Activated T-cell treated with anti-CD3 and anti-CD28 coated beads, Interleukin-2, amount 50 U/mL, for 4 hours (primary cell): ENCODE results near the gene IL7R. TPM values are rescaled to one million over a fixed set of nuclear protein-coding genes. Genes with fewer than 3 reads are reported as not detected.

ENCODE experiments used
- ATAC-seq, 2 donors: fragments of 200-7000 bp; cut with Tn5 transposase; one replicate each; pipeline ENCODE4 v1.10.0; 2021
- DNase-seq: peaks from one replicate; pipeline ENCODE4 v3.0.0-alpha.2; 2020
- H3K27me3 Mint-ChIP-seq: one replicate; pipeline ENCODE4 v1.8.0; 2021; ENCODE audit warnings: low read depth, mixed read lengths
- H3K36me3 Mint-ChIP-seq: one replicate; pipeline ENCODE4 v1.8.0; 2022; ENCODE audit warnings: mixed read lengths; ENCODE audit not compliant: insufficient read depth
- H3K4me1 Mint-ChIP-seq: one replicate; pipeline ENCODE4 v1.8.0; 2021; ENCODE audit warnings: low read depth, mixed read lengths
- H3K4me3 Mint-ChIP-seq: one replicate; pipeline ENCODE4 v1.8.0; 2021; ENCODE audit warnings: mild to moderate bottlenecking, moderate library complexity, mixed read lengths
- H3K9me3 Mint-ChIP-seq: one replicate; pipeline ENCODE4 v1.8.0; 2021; ENCODE audit warnings: mixed read lengths
- total RNA-seq, 3 donors: library from RNA; stranded (reverse); gene quantifications; one replicate each; pipeline ENCODE4 v1.2.1, GENCODE V29; 2021

Gene IL7R
- total RNA-seq, 3 donors from 2014 or later: 53.5 to 65.8 (median 54.7) TPM

GRCh38 chr5:35870605-35871004 is 13.9 kb downstream of the IL7R start:
- no peak overlapping the region for H3K4me3 Mint-ChIP-seq
- peaks cover 84% of the 10 kb centered on the region for H3K36me3 Mint-ChIP-seq

GRCh38 chr5:35876454-35876853 is 19.8 kb downstream of the IL7R start:
- Mint-ChIP-seq H3K4me3 (no peak overlapping the region), H3K9me3 (peaks cover 24% of the 10 kb centered on the region), H3K4me1 (peaks cover 82% of the 10 kb centered on the region), H3K36me3 (peaks cover 78% of the 10 kb centered on the region), H3K27me3 (no peaks in the 10 kb centered on the region)
- no peak for ATAC-seq
- DNase-seq: no peak

More at GRCh38 chr5:35870605-35871004, 13.9 kb downstream of the IL7R start:
- no peak for DNase-seq
- peaks cover 86% of the 10 kb centered on the region for H3K4me1 Mint-ChIP-seq
- no peaks in the 10 kb centered on the region for H3K27me3 Mint-ChIP-seq
- no peak for ATAC-seq
- H3K9me3 Mint-ChIP-seq: peaks cover 4% of the 10 kb centered on the region

GRCh38 chr5:35876922-35877321 is 20.2 kb downstream of the IL7R start:
- Mint-ChIP-seq H3K36me3 (peaks cover 74% of the 10 kb centered on the region), H3K27me3 (no peaks in the 10 kb centered on the region), H3K9me3 (peaks cover 24% of the 10 kb centered on the region), H3K4me3 (no peak overlapping the region), H3K4me1 (peaks cover 80% of the 10 kb centered on the region)
- ATAC-seq: peak; percentile 66 to 73
- DNase-seq: no peak

GRCh38 chr5:35877655-35878054 is 21.0 kb downstream of the IL7R start:
- H3K27me3 Mint-ChIP-seq: no peaks in the 10 kb centered on the region
- no peak overlapping the region for H3K4me3 Mint-ChIP-seq
- ATAC-seq: peak; percentile 28 to 32
- H3K9me3 Mint-ChIP-seq: peaks cover 24% of the 10 kb centered on the region
- H3K36me3 Mint-ChIP-seq: peaks cover 71% of the 10 kb centered on the region
- no peak for DNase-seq
- peaks cover 77% of the 10 kb centered on the region for H3K4me1 Mint-ChIP-seq

- H3K4me1 Mint-ChIP-seq: peaks cover 79% of the 10 kb centered on the region
- H3K4me3 Mint-ChIP-seq: no peak overlapping the region
- peaks cover 68% of the 10 kb centered on the region for H3K36me3 Mint-ChIP-seq
- H3K9me3 Mint-ChIP-seq: peaks cover 24% of the 10 kb centered on the region
- H3K27me3 Mint-ChIP-seq: no peaks in the 10 kb centered on the region
- no peak for ATAC-seq
- no peak for DNase-seq
Measured at GRCh38 chr5:35878079-35878478, 21.4 kb downstream of the IL7R start.

- Mint-ChIP-seq H3K4me1 (peaks cover 79% of the 10 kb centered on the region), H3K4me3 (no peak overlapping the region), H3K9me3 (peaks cover 24% of the 10 kb centered on the region), H3K36me3 (peaks cover 58% of the 10 kb centered on the region), H3K27me3 (no peaks in the 10 kb centered on the region)
- ATAC-seq (no peak), DNase-seq (no peak)
Measured at GRCh38 chr5:35879096-35879495, 22.4 kb downstream of the IL7R start.

- H3K4me1 Mint-ChIP-seq: peaks cover 78% of the 10 kb centered on the region
- H3K4me3 Mint-ChIP-seq: no peak overlapping the region
- H3K9me3 Mint-ChIP-seq: peaks cover 21% of the 10 kb centered on the region
- DNase-seq (no peak), ATAC-seq (no peak)
- no peaks in the 10 kb centered on the region for H3K27me3 Mint-ChIP-seq
- H3K36me3 Mint-ChIP-seq: peaks cover 53% of the 10 kb centered on the region
Measured at GRCh38 chr5:35879649-35880048, 23.0 kb downstream of the IL7R start.

GRCh38 chr5:35880156-35880555 is 23.5 kb downstream of the IL7R start:
- DNase-seq (no peak), ATAC-seq (no peak)
- Mint-ChIP-seq H3K4me3 (peak overlapping the region; percentile 29), H3K9me3 (peaks cover 21% of the 10 kb centered on the region), H3K27me3 (no peaks in the 10 kb centered on the region), H3K4me1 (peaks cover 76% of the 10 kb centered on the region), H3K36me3 (peaks cover 47% of the 10 kb centered on the region)

GRCh38 chr5:35881758-35882157 is 25.1 kb downstream of the IL7R start:
- H3K9me3 Mint-ChIP-seq: peaks cover 16% of the 10 kb centered on the region
- peaks cover 33% of the 10 kb centered on the region for H3K36me3 Mint-ChIP-seq
- no peaks in the 10 kb centered on the region for H3K27me3 Mint-ChIP-seq
- peaks cover 63% of the 10 kb centered on the region for H3K4me1 Mint-ChIP-seq
- ATAC-seq: no peak
- DNase-seq: no peak
- H3K4me3 Mint-ChIP-seq: no peak overlapping the region

- DNase-seq (no peak), ATAC-seq (peak; percentile 79 to 83)
- H3K9me3 Mint-ChIP-seq: peaks cover 4% of the 10 kb centered on the region
- no peak overlapping the region for H3K4me3 Mint-ChIP-seq
- peaks cover 40% of the 10 kb centered on the region for H3K4me1 Mint-ChIP-seq
- H3K27me3 Mint-ChIP-seq: no peaks in the 10 kb centered on the region
- H3K36me3 Mint-ChIP-seq: peaks cover 10% of the 10 kb centered on the region
Measured at GRCh38 chr5:35884191-35884769, 27.6 kb downstream of the IL7R start.

- Mint-ChIP-seq H3K4me1 (peaks cover 35% of the 10 kb centered on the region), H3K27me3 (no peaks in the 10 kb centered on the region), H3K36me3 (peaks cover 8% of the 10 kb centered on the region), H3K4me3 (no peak overlapping the region), H3K9me3 (peaks cover 4% of the 10 kb centered on the region)
- DNase-seq: no peak
- no peak for ATAC-seq
Measured at GRCh38 chr5:35884773-35885172, 28.1 kb downstream of the IL7R start.

- DNase-seq (no peak), ATAC-seq (no peak)
- Mint-ChIP-seq H3K4me1 (peaks cover 26% of the 10 kb centered on the region), H3K36me3 (no peaks in the 10 kb centered on the region), H3K9me3 (no peaks in the 10 kb centered on the region), H3K27me3 (no peaks in the 10 kb centered on the region), H3K4me3 (no peak overlapping the region)
Measured at GRCh38 chr5:35886381-35886780, 29.7 kb downstream of the IL7R start.

- H3K36me3 Mint-ChIP-seq: no peaks in the 10 kb centered on the region
- H3K4me1 Mint-ChIP-seq: peaks cover 22% of the 10 kb centered on the region
- H3K9me3 Mint-ChIP-seq: no peaks in the 10 kb centered on the region
- DNase-seq (no peak), ATAC-seq (no peak)
- H3K27me3 Mint-ChIP-seq: no peaks in the 10 kb centered on the region
- H3K4me3 Mint-ChIP-seq: no peak overlapping the region
Measured at GRCh38 chr5:35887321-35888100, 30.8 kb downstream of the IL7R start.

- H3K4me1 Mint-ChIP-seq: no peaks in the 10 kb centered on the region
- H3K4me3 Mint-ChIP-seq: no peak overlapping the region
- H3K27me3 Mint-ChIP-seq: no peaks in the 10 kb centered on the region
- no peaks in the 10 kb centered on the region for H3K9me3 Mint-ChIP-seq
- H3K36me3 Mint-ChIP-seq: no peaks in the 10 kb centered on the region
- DNase-seq (no peak), ATAC-seq (no peak)
Measured at GRCh38 chr5:35890021-35891020, 33.6 kb downstream of the IL7R start.
